GM18951 (cell line): ENCODE results near the gene GPR18.
"Not testable (repeated sequence)": the region's sequence is repeated elsewhere in the genome, so short reads cannot be mapped to it uniquely, and the experiment has no call there.

Experiments used
- POLR2A ChIP-seq: IDR thresholded peaks from 4 replicates; pipeline ENCODE4 v1.6.1; 2011; ENCODE audit warnings: mild to moderate bottlenecking; ENCODE audit not compliant: insufficient read length, insufficient read depth; ENCODE audit errors: extremely low read depth
- in situ Hi-C: fragments of 300-500 bp; cut with MboI; formaldehyde crosslinking; loops from one replicate; pipeline ENCODE4 v1.12.0; 2022; ENCODE audit warnings: low sequenced_read_pairs, mixed read lengths, inconsistent platforms; ENCODE audit not compliant: unreplicated experiment

The GPR18 gene

DNA sequence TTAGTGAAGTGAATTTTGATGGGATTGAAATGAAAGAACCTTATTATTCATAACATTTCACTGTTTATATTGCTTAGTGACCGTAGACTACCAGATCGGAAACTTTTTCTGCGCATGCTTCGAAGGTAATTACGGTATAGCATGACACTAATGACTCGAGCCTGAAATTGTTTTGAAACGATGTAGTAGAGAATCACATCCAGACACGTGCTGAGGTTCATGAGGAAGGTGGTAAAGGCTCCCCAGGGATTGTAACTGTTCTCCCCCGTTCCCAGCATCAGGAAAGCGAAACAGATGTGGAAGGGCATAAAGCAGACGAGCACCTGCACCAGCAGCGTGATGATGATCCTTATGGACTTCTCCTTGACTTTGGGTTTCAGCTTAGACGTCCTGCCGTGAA lies 3.3 kb downstream of the GPR18 start:
- no peak for TF ChIP-seq POLR2A
- in situ Hi-C loops, result loop anchor here (25.0 kb wide), 1 partner anchor 393 kb away; no protein-coding TSS in a partner anchor

DNA sequence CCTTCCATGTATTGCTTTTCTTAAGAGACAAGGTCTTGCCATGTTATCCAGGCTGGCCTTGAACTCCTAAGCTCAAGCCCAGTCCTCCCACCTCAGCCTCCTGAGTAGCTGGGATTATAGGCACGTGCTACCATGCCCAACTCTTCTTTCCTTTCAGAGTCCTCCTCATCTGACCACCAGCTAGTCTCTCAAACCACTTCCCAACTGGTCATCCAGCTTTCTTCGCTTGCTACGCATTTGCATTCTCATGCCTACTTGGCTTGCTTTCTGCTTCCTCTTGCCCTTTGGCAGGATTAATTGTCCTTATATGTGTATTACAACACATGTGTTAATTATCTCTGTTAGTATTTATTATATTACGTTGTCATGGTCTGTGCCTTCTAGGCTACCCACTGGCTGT lies 6.3 kb downstream of the GPR18 start:
- in situ Hi-C loops, result loop anchor here (25.0 kb wide), 1 partner anchor 390 kb away; no protein-coding TSS in a partner anchor
- TF ChIP-seq POLR2A, result no peak

DNA sequence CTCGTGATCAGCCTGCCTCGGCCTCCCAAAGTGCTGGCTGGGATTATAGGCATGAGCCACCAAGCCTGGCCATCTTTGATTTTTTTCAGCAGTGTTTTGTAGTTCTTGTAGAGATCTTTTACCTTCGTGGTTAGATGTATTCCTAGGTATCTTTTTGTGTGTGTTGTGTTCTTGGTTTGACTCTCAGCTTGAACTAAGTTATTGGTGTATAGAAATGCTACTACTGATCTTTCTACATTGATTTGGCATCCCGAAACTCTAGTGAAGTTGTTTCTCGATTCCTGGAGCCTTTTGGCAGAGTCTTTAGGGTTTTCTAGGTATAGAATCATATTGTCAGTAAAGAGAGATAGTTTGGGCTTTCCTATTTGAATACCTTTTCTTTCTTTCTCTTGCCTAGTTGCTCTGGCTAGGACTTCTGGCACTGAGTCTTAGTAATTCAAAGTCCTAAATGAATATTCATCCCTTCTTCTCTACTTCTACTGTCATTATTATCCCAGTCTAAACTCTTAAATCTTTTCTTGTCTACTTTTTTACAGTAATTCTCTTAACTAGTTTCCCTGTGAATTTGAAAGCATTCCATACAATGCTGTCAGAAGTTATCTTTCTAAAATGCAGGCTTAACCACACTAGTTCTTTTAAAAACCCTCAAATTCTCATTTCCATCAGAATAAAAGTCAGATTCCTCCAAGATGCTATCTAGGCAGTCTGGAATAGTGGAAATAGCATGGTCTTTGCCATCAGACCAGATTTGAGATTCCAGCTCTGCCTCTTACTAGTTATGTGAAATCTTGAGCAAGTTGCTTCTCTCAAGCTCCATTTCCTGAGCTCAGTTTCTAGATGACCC lies 7.0 kb downstream of the GPR18 start:
- TF ChIP-seq POLR2A, result no peak
- in situ Hi-C loops, result loop anchor here (25.0 kb wide), 1 partner anchor 389 kb away; no protein-coding TSS in a partner anchor

DNA sequence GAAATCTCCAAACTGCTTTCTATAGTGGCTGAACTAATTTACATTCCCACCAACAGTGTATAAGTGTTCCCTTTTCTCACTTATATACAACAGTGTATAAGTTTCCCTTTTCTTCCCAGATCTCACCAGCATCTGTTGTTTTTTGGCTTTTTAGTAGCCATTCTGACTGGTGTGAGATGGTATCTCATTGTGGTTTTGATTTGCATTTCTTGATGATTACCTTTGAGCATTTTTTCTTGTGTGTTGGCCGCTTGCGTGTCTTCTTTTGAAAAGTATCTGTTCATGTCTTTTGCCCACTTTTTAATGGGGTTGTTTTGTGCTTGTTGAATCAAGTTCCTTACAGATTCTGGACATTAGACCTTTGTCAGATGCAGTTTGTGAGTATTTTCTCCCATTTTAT lies 8.6 kb downstream of the GPR18 start:
- in situ Hi-C loops, result loop anchor here (25.0 kb wide), 1 partner anchor 387 kb away; no protein-coding TSS in a partner anchor

DNA sequence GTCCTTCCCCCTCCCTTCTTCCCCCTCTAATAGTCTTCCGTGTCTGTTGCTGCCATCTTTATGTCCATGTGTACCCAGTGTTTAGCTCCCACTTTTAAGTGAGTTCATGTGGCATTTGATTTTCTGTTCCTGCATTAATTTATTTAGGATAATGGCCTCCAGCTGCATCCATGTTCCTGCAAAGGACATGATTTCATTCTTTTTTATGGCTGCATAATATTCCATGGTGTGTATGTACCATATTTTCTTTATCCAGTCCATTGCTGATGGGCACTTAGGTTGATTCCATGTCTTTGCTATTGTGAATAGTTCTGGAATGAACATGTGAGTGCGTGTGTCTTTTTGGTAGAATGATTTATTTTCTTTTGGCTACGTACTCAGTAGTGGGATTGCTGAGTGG lies 9.0 kb downstream of the GPR18 start:
- in situ Hi-C loops, result not testable (repeated sequence)

DNA sequence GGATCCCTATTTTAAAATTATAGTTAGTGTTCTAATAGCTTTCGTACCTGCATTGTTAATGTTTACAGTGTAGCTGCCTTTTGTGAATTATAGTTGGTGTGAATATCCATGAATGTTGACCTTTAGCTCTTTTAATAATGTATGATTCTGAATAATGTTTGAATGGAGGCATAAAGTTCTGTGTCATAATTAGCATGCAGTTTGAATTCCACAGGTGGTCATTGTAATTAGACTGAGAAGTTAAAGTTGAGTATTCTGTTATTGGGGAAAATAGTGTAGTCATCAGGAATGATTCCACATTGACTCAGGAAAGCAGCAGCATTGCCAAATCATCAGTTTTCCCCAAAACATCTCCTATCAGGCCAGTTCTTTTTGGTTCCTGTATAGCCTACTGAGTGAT lies 12.1 kb downstream of the GPR18 start:
- in situ Hi-C loops, result no loop called here
- no peak for TF ChIP-seq POLR2A

DNA sequence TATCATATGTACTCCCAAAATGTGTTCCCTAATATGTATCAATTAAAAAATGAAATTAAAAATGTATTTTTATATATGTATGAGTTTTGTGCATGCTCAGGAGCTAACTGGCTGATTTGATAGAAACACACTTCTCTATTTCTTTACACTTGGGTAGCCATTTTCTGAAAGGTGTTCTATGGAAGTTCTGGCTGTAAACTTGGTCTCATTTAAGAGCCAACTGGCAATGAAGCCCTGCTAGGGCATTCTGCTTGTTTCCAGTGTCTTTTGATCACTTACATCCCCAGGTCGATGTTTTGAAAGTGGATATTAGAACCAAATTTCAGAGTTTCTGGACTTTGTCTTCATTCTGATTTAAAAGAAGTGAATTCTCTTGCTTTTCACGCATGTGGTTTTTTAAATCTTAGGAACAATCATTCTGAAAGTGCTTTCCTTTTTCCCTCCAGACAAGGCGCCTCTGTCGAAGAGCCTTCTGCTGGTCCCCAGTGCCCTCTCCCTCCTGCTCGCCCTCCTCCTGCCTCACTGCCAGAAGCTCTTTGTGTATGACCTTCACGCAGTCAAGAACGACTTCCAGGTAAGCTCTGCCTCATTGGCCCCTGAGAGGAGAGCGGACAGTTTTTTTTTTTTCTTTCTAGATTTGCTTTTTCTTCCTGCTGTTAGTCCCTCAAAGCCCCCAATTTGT lies 20.1 kb downstream of the GPR18 start:
- TF ChIP-seq POLR2A, result no peak
- in situ Hi-C loops, result no loop called here

DNA sequence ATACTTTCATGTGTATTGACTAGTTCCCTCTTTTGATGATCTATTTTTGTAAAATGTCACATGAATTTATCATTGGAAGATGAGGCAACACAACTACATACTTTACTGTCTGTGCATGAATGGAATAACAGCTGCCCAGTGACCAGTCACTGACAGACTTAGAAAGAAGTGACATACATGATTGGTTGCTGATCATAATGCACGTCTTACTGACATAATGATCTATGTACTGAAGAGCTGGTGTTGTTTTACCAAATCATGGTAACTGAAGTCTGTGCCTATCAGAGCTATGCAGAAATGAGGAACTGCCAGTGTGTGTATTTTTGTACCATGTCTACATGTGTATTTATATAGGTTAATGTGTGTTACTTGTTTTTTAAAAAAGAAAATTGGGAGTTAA lies 26.5 kb downstream of the GPR18 start:
- no peak for TF ChIP-seq POLR2A
- in situ Hi-C loops, result no loop called here

DNA sequence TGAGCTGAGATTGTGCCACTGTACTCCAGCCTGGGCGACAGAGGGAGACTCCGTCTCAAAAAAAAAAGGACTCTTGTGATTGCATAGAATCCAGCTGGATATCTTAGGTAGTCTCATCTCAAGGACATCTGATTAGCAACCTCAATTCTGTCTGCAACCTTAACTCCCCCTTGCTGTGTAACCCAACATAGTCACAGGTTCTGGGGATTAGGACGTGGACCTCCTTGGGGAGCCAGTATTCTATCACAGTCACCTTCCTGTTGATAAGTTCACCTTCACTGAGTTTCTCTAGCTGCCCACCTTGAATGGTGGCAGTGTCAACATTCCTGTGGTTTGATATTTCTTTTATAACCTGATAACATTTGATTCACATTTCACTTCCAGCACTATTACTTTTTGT lies 27.2 kb downstream of the GPR18 start:
- in situ Hi-C loops, result no loop called here
- no peak for TF ChIP-seq POLR2A

DNA sequence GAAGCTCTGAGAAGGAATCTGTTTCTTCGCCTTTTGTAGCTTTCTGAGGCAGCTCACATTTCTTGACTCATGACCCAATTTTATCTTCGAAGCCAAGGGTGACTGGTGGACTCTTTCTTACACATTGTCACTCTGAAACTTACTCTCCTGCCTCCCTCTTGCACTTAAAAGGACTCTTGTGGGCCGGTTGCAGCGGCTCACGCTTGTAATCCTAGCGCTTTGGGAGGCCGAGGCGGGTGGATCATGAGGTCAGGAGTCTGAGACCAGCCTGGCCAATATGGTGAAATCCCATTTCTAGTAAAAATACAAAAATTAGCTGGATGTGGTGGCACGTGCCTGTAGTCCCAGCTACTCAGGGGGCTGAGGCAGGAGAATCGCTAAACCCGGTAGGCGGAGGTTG lies 27.6 kb downstream of the GPR18 start:
- in situ Hi-C loops, result not testable (repeated sequence)

DNA sequence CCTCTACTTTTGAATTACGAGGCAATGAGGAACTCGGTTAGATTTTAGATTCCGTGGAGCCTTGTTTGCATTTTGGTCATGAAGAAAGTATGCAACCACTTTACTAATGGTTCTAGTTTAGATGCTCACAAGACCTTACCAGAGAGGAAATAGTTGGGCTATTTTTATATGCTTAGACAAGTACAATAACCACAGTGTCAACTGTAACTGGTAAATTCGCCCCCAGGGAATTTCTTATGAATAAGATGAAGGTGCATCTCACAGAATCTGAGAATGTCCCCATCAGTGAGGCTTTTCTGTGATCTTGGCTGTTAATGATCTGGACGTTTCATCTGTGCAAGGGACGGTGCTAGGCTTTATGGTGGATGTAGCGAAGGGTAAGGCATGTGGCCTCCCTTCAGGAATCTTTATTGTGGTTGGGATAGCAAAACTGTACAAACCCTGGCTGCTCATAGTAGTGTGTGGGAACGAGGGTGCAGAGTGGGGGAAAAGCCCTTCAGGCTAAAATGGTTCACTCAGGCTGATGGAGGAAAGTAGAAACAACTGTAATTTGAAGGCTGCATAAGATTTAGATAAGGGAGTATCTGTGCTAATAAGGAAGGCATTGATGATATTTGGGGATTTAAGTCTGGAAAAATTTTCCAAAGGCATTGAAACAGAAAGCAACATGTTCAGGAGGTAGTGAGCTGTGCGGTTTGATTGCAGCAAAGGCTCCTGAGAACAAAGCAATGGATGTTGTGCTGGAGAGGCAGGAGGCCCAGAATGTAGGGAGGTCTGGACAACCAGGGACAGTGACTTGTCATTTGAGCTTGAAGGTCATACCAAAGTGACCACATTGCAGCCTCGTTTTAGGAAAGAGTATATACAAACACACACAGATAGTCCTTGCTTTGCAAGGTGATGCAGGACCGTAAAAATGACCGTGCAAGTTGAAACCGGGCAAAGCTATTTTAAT lies 29.2 kb downstream of the GPR18 start:
- in situ Hi-C loops, result no loop called here
- TF ChIP-seq POLR2A, result no peak

DNA sequence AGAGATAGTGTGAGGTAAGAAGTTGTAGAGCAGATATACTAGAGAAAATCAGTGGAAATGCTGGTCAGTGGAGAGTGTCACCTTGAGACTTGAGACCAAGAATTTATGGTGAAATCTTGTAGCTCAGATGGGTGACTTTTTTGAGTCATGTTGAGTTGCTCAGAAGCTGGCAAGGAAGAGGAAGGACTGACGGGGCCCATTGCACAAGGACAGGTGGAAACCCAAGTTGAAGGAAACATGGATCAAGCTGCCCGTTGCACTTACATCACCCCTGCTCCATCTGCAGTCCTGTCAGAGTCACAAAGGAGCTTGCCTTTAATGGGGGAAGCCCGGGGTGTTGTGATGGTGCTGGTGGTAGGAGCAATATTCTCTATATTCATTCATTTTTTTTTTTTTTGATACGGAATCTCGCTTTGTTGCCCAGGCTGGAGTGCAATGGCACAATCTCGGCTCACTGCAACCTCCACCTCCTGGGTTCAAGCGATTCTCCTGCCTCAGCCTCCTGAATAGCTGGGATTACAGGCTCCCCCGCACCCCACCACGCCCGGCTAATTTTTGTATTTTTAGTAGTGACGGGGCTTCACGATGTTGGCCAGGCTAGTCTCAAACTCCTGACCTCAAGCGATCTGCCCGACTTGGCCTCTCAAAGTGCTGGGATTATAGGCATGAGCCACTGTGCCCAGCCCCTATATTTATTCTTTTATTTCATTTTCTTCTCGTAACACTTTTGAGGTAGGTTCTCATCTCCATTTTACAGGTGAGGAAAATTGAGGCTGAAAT lies 30.1 kb downstream of the GPR18 start:
- in situ Hi-C loops, result no loop called here
- TF ChIP-seq POLR2A, result no peak
